ENCODE measurements around the gene SH3GL2.

DNA sequence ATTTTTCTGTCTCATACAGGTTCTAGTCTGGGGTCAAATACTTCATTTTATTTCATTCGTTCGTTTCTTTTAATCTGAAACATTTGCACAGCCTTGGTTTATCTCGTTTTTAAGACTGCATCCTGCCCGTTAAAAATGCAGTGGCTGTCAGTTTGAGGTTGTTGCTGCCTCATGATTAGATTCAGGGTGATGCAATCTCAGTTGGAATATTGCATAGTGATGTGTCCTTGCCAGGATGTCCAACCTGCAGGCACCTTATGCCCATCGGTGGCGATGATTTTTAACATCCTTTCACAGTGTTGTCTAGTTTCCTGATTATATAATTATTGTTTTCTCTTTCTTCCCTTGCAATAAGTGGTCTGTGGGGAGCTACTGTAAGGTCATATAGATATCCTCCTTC lies 45.1 kb downstream of the SH3GL2 start:
- TF ChIP-seq, protein P1, sequence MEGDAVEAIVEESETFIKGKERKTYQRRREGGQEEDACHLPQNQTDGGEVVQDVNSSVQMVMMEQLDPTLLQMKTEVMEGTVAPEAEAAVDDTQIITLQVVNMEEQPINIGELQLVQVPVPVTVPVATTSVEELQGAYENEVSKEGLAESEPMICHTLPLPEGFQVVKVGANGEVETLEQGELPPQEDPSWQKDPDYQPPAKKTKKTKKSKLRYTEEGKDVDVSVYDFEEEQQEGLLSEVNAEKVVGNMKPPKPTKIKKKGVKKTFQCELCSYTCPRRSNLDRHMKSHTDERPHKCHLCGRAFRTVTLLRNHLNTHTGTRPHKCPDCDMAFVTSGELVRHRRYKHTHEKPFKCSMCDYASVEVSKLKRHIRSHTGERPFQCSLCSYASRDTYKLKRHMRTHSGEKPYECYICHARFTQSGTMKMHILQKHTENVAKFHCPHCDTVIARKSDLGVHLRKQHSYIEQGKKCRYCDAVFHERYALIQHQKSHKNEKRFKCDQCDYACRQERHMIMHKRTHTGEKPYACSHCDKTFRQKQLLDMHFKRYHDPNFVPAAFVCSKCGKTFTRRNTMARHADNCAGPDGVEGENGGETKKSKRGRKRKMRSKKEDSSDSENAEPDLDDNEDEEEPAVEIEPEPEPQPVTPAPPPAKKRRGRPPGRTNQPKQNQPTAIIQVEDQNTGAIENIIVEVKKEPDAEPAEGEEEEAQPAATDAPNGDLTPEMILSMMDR (optimal IDR thresholded peaks at IDR 0.05 in 1 of 3, IDR thresholded peaks at IDR 0.05 in 1 of 3, conservative IDR thresholded peaks at IDR 0.05 in 1 of 3; ENCODE audit: extremely low read depth in 1 of 3, insufficient read depth in 2 of 3, low read length in 3 of 3) = no peak
- TF ChIP-seq EZH2 (IDR thresholded peaks at IDR 0.05; ENCODE audit: low read length) = no peak
